GM03348 (cell line): ENCODE data around the gene CTTNBP2NL.

Source experiments
- DNase-seq: peaks from one replicate; pipeline ENCODE4 v3.0.0; 2012; ENCODE audit warnings: low spot score

Gene CTTNBP2NL

GRCh38 chr1:112507921-112508277 lies 111.9 kb downstream of the CTTNBP2NL start:
- peak; percentile 60 for DNase-seq

- peak; percentile 62 for DNase-seq
Measured at GRCh38 chr1:112508278-112509004, 112.4 kb downstream of the CTTNBP2NL start, which contains the start of gene WNT2B. WNT2B (plus strand) TSS chr1:112508965; CDS start chr1:112509263, 298 bp downstream.

GRCh38 chr1:112509005-112509659 lies 113.1 kb downstream of the CTTNBP2NL start:
- no peak for DNase-seq

- DNase-seq = no peak
Measured at GRCh38 chr1:112509660-112510178, 113.7 kb downstream of the CTTNBP2NL start.

- no peak for DNase-seq
Measured at GRCh38 chr1:112510340-112510739, 114.3 kb downstream of the CTTNBP2NL start.
